ENCODE results near the gene CCDC69.

DNA sequence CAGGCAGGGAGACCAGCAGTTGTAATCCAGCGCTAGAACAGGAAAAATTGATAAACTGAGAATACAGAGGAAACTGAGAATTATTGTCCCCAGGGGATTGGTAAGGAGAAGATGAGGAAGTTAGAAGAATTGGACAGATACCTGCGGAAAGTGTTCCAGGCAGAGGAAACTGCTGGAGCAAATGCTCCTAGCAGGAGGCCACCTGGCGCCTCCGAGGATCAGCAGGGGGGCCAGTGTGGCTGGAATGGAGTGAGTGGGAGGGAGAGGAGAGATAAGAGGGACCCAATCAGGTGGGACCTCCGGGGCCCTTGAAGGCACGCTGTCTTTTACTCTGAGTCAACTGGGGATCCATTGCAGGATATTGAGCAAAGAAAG lies 65.6 kb downstream of the CCDC69 start:
- TF ChIP-seq, protein P1, sequence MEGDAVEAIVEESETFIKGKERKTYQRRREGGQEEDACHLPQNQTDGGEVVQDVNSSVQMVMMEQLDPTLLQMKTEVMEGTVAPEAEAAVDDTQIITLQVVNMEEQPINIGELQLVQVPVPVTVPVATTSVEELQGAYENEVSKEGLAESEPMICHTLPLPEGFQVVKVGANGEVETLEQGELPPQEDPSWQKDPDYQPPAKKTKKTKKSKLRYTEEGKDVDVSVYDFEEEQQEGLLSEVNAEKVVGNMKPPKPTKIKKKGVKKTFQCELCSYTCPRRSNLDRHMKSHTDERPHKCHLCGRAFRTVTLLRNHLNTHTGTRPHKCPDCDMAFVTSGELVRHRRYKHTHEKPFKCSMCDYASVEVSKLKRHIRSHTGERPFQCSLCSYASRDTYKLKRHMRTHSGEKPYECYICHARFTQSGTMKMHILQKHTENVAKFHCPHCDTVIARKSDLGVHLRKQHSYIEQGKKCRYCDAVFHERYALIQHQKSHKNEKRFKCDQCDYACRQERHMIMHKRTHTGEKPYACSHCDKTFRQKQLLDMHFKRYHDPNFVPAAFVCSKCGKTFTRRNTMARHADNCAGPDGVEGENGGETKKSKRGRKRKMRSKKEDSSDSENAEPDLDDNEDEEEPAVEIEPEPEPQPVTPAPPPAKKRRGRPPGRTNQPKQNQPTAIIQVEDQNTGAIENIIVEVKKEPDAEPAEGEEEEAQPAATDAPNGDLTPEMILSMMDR (IDR thresholded peaks at IDR 0.05; ENCODE audit: control extremely low read depth in 1 of 3, insufficient read depth in 1 of 3, low read depth in 1 of 3, low read length in 3 of 3): no peak
- TF ChIP-seq ZNF274 (IDR thresholded peaks at IDR 0.05; ENCODE audit: borderline replicate concordance, extremely low read depth, low read length) (no peak), EZH2 (IDR thresholded peaks at IDR 0.05; ENCODE audit: low read depth, low read length, severe bottlenecking) (no peak), ATF2 (IDR thresholded peaks at IDR 0.05; ENCODE audit: low read length) (no peak), RNF2 (IDR thresholded peaks at IDR 0.05; ENCODE audit: borderline replicate concordance, low read depth, low read length, missing control alignments, poor library complexity, severe bottlenecking) (no peak), SRF (IDR thresholded peaks at IDR 0.05; ENCODE audit: low read depth, low read length) (no peak), POLR2A (IDR thresholded peaks at IDR 0.05; ENCODE audit: control extremely low read depth in 1 of 2, low read depth in 2 of 2, low read length in 2 of 2) (no peak), SIN3A (conservative IDR thresholded peaks at IDR 0.05 in 1 of 2, IDR thresholded peaks at IDR 0.05 in 1 of 2; ENCODE audit: low read depth in 1 of 2, low read length in 2 of 2) (no peak), TEAD4 (IDR thresholded peaks at IDR 0.05; ENCODE audit: low read depth, low read length) (no peak), YY1 (IDR thresholded peaks at IDR 0.05; ENCODE audit: low read depth, low read length) (no peak)
